ENCODE measurements around the gene TDRD9. TPM values are rescaled to one million over a fixed set of nuclear protein-coding genes. Genes with fewer than 3 reads are reported as not detected.

The TDRD9 gene
- total and polyA plus RNA-seq, 2 of the 4 experiments (the other 2 are of a cell fraction), result 0.07 to 0.18 TPM

DNA sequence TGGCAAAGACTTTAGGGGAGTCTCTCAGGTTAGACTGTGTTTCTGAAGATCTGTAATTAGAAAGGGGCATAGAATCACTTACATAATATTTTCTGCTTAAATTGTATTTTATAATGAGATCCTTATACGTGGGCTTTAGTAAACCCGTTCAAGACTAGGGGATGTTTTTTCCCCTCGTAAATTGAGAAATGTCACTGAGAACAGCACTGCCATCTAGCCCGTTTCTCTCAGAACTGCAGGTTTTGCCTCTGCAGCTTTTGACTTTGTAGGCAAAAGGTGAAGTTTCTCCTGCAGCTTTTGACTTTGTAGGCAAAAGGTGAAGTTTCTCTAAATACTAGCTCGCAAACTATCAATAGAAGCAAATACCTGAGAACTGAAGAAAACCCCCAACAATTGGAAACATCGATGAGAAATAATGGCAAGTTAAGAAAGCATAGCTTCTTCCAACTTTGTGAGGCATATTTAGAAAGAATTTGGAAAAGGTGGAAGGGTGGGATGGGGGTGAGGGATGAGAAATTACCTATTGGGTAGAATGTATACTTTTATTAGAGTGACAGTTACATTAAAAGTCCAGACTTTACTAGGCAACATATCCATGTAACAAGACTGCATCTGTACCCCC lies 147.4 kb downstream of the TDRD9 start:
- no peak overlapping the region for H3K18ac ChIP-seq (ENCODE audit: low read depth, low read length)
- in situ Hi-C loops (cut with MboI; ENCODE audit: low sequenced_read_pairs) (loop anchor here (25.0 kb wide), 2 partner anchors 487 to 562 kb away; no protein-coding TSS in a partner anchor), intact Hi-C loops (cut with micrococcal nuclease) (loop anchor here (10.0 kb wide), 1 partner anchor 271 kb away; no protein-coding TSS in a partner anchor), dilution Hi-C loops (cut with HindIII; ENCODE audit: low sequenced_read_pairs, unreplicated experiment) (no loop called here)
- no TSS peak for BruUV-seq (replicated peaks)
- H2BK20ac ChIP-seq (ENCODE audit: low read depth, low read length), result no peak overlapping the region
- no peak overlapping the region for H3K4ac ChIP-seq (ENCODE audit: low read depth, low read length)
- H3K79me1 ChIP-seq (ENCODE audit: low read depth in 1 of 2, low read length in 2 of 2), result no peaks in the 10 kb centered on the region
- H3K36me3 ChIP-seq (ENCODE audit: control insufficient read depth, insufficient read depth, low read length), result no peaks in the 10 kb centered on the region
- H3K23ac ChIP-seq (ENCODE audit: low read depth, low read length), result no peak overlapping the region
- no peak overlapping the region for H4K5ac ChIP-seq (ENCODE audit: low read depth, low read length)
- DNase-seq (no peak), ATAC-seq (ENCODE audit: low read depth) (no peak)
- H3K9ac ChIP-seq (ENCODE audit: low read depth, low read length), result no peak overlapping the region
- H3K4me2 ChIP-seq (ENCODE audit: low read depth, low read length), result no peak overlapping the region
- no peaks in the 10 kb centered on the region for H3K9me3 ChIP-seq (ENCODE audit: control insufficient read depth, insufficient read depth, low read length)
- H2AK9ac ChIP-seq (replicated peaks; ENCODE audit: low read depth, low read length, poor library complexity), result no peak overlapping the region
- no peak overlapping the region for H3K56ac ChIP-seq (ENCODE audit: extremely low read depth, insufficient read depth, low read length)
- no peak overlapping the region for H3K27ac ChIP-seq (ENCODE audit: insufficient read depth, low read length)
- no peak overlapping the region for H2BK5ac ChIP-seq (ENCODE audit: low read depth, low read length, poor library complexity, severe bottlenecking)
- no peak overlapping the region for H3K4me3 ChIP-seq (ENCODE audit: insufficient read depth, low read depth, low read length)
- no peaks in the 10 kb centered on the region for H3K27me3 ChIP-seq (ENCODE audit: control insufficient read depth, insufficient read depth, low read length)
- no peak overlapping the region for H2AFZ ChIP-seq (replicated peaks; ENCODE audit: low read length, poor library complexity)
- H2BK15ac ChIP-seq (ENCODE audit: low read depth, low read length), result no peak overlapping the region
- no peak overlapping the region for H4K8ac ChIP-seq (ENCODE audit: low read depth in 2 of 2, low read length in 2 of 2)
- H3K4me1 ChIP-seq (ENCODE audit: control insufficient read depth, insufficient read depth, low read length), result no peaks in the 10 kb centered on the region
- TF ChIP-seq, protein P1, sequence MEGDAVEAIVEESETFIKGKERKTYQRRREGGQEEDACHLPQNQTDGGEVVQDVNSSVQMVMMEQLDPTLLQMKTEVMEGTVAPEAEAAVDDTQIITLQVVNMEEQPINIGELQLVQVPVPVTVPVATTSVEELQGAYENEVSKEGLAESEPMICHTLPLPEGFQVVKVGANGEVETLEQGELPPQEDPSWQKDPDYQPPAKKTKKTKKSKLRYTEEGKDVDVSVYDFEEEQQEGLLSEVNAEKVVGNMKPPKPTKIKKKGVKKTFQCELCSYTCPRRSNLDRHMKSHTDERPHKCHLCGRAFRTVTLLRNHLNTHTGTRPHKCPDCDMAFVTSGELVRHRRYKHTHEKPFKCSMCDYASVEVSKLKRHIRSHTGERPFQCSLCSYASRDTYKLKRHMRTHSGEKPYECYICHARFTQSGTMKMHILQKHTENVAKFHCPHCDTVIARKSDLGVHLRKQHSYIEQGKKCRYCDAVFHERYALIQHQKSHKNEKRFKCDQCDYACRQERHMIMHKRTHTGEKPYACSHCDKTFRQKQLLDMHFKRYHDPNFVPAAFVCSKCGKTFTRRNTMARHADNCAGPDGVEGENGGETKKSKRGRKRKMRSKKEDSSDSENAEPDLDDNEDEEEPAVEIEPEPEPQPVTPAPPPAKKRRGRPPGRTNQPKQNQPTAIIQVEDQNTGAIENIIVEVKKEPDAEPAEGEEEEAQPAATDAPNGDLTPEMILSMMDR (conservative IDR thresholded peaks at IDR 0.05; ENCODE audit: low read depth, low read length), result peak; percentile 33; the same call in 1 of the 2 replicates
- TF ChIP-seq RAD21 (IDR thresholded peaks at IDR 0.05; ENCODE audit: low read length), result no peak
- no peak overlapping the region for H3K14ac ChIP-seq (replicated peaks; ENCODE audit: low read depth, low read length)
- H4K91ac ChIP-seq (ENCODE audit: insufficient read depth, low read depth, low read length), result no peak overlapping the region
- H3K9me1 ChIP-seq (ENCODE audit: insufficient read depth, low read length), result no peaks in the 10 kb centered on the region
- no peaks in the 10 kb centered on the region for H4K20me1 ChIP-seq (ENCODE audit: insufficient read depth, low read length)
- POLR2A ChIA-PET (ENCODE audit: unreplicated experiment), result no interaction called here
- no CpG with 5 or more reads among the region's 6 CpGs for WGBS, 2 experiments (ENCODE audit: extremely low coverage in 2 of 2, insufficient read length in 1 of 2)
- CTCF ChIA-PET, result no interaction called here
- no peak overlapping the region for H2AK5ac ChIP-seq (ENCODE audit: low read depth, low read length)
- no peak overlapping the region for H2BK120ac ChIP-seq (ENCODE audit: low read depth, low read length)

Data from IMR-90 (cell line).